HepG2 (cell line): ENCODE results near the gene RER1.

Source experiments
- CTCF ChIP-seq: sonication (generic); formaldehyde crosslinking; IDR thresholded peaks from 2 replicates; pipeline ENCODE4 v1.5.0; 2020; ENCODE audit warnings: mild to moderate bottlenecking, missing genetic modification reagents, moderate library complexity
- FLYWCH1 ChIP-seq: sonication (generic); formaldehyde crosslinking; IDR thresholded peaks from 2 replicates; pipeline ENCODE4 v1.8.1; 2023; ENCODE audit warnings: mild to moderate bottlenecking, missing genetic modification reagents
- FOSL1 ChIP-seq: sonication (generic); formaldehyde crosslinking; IDR thresholded peaks from 2 replicates; pipeline ENCODE4 v1.9.0; 2021; ENCODE audit warnings: missing genetic modification reagents, borderline replicate concordance
- NCOA5 ChIP-seq: sonication (generic); formaldehyde crosslinking; IDR thresholded peaks from 2 replicates; pipeline ENCODE4 v1.4.0; 2020; ENCODE audit warnings: missing genetic modification reagents
- POLR2A ChIP-seq, 2 experiments: IDR thresholded peaks; 2 replicates each; pipeline ENCODE4 v1.6.1; 2011; ENCODE audit warnings: low read depth in 2 of 2, low read length in 2 of 2, mild to moderate bottlenecking in 1 of 2, moderate library complexity in 1 of 2; ENCODE audit not compliant: insufficient read depth in 1 of 2
- RELA ChIP-seq: sonication (generic); formaldehyde crosslinking; IDR thresholded peaks from 2 replicates; pipeline ENCODE4 v1.4.0; 2020; ENCODE audit warnings: missing genetic modification reagents
- ZNF138 ChIP-seq: sonication (generic); formaldehyde crosslinking; IDR thresholded peaks from 2 replicates; pipeline ENCODE4 v1.5.0; 2020; ENCODE audit warnings: mild to moderate bottlenecking, low read depth, missing genetic modification reagents
- ZNF382 ChIP-seq: sonication (generic); formaldehyde crosslinking; IDR thresholded peaks from 2 replicates; pipeline ENCODE4 v1.5.0; 2020; ENCODE audit warnings: missing genetic modification reagents, mild to moderate bottlenecking, borderline replicate concordance

- no peak for TF ChIP-seq ZNF138 (CRISPR knock-in tag)
- TF ChIP-seq POLR2A (IDR thresholded peaks at IDR 0.05; ENCODE audit: insufficient read depth in 1 of 2, low read depth in 2 of 2, low read length in 2 of 2), result no peak
- no peak for TF ChIP-seq CTCF
- no peak for TF ChIP-seq NCOA5 (CRISPR knock-in tag)
- no peak for TF ChIP-seq FOSL1 (CRISPR knock-in tag)
- no peak for TF ChIP-seq ZNF382 (CRISPR knock-in tag)
- TF ChIP-seq FLYWCH1 (CRISPR knock-in tag), result no peak
- no peak for TF ChIP-seq RELA (CRISPR knock-in tag)
These were observed 8.1 kb upstream of the RER1 start for GRCh38 chr1:2383576-2383975.
